Mammary epithelial cell (primary cell): ENCODE measurements around the gene PHF3.

ENCODE experiments used
- EZH2 ChIP-seq: IDR thresholded peaks from 2 replicates; pipeline ENCODE4 v1.6.1; 2012; ENCODE audit warnings: low read length, inconsistent platforms, borderline replicate concordance
- TF ChIP-seq, protein P1 (sequence below), 2 donors: IDR thresholded peaks in 1 of 2; conservative IDR thresholded peaks in 1 of 2; 2 replicates each; pipeline ENCODE4 v1.5.1; 2011 to 2012; ENCODE audit warnings: inconsistent platforms in 2 of 2, low read length in 2 of 2, mild to moderate bottlenecking in 2 of 2, control low read depth in 1 of 2, low read depth in 1 of 2; ENCODE audit not compliant: insufficient read depth in 1 of 2; ENCODE audit errors: extremely low read depth in 1 of 2

DNA sequence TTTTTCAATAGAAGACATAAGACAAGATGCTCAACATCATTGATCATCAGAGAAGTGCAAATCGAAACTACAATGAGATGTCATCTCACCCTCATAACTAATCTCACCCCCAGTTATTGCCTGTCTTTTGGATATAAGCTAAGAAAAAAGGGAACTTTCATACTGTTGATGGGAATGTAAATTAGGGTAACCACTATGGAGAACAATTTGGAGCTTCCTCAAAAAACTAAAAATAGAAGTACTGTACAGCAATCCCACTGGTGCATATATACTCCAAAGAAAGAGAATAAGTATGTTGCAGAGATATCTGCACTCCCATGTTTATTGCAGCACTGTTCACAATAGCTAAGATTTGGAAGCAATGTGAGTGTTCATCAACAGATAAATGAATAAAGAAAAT, 26.4 kb upstream of the PHF3 start:
- TF ChIP-seq, protein P1, sequence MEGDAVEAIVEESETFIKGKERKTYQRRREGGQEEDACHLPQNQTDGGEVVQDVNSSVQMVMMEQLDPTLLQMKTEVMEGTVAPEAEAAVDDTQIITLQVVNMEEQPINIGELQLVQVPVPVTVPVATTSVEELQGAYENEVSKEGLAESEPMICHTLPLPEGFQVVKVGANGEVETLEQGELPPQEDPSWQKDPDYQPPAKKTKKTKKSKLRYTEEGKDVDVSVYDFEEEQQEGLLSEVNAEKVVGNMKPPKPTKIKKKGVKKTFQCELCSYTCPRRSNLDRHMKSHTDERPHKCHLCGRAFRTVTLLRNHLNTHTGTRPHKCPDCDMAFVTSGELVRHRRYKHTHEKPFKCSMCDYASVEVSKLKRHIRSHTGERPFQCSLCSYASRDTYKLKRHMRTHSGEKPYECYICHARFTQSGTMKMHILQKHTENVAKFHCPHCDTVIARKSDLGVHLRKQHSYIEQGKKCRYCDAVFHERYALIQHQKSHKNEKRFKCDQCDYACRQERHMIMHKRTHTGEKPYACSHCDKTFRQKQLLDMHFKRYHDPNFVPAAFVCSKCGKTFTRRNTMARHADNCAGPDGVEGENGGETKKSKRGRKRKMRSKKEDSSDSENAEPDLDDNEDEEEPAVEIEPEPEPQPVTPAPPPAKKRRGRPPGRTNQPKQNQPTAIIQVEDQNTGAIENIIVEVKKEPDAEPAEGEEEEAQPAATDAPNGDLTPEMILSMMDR (conservative IDR thresholded peaks at IDR 0.05 in 1 of 2, IDR thresholded peaks at IDR 0.05 in 1 of 2; ENCODE audit: extremely low read depth in 1 of 2, insufficient read depth in 1 of 2, low read depth in 1 of 2, low read length in 2 of 2): no peak
- no peak for TF ChIP-seq EZH2
